ENCODE results near the gene CASKIN1.
"Not testable (repeated sequence)": the region's sequence is repeated elsewhere in the genome, so short reads cannot be mapped to it uniquely, and the experiment has no call there.

The CASKIN1 gene

GRCh38 chr16:2243031-2243528 is 46.7 kb upstream of the CASKIN1 start:
- Histone ChIP-seq H2AFZ (ENCODE audit: low read depth) (no peak overlapping the region), H3K4me3 (IDR thresholded peaks at IDR 0.05; ENCODE audit: insufficient read depth, low read depth, low read length) (no peak overlapping the region), H3K4me2 (no peak overlapping the region), H3K27ac (no peak overlapping the region), H3K36me3 (ENCODE audit: insufficient read depth) (peaks cover 7% of the 10 kb centered on the region; the same call in 1 of the 2 replicates), H3K4me1 (ENCODE audit: low read depth, poor library complexity, severe bottlenecking) (no peaks in the 10 kb centered on the region), H3K9ac (no peak overlapping the region), H3K79me2 (ENCODE audit: insufficient read depth, low read depth) (peaks cover 7% of the 10 kb centered on the region; the same call in 1 of the 2 replicates), H4K20me1 (ENCODE audit: insufficient read depth) (no peaks in the 10 kb centered on the region), H3K27me3 (ENCODE audit: insufficient read depth, low read depth) (no peaks in the 10 kb centered on the region)
- no peak for TF ChIP-seq CTCF (conservative IDR thresholded peaks at IDR 0.05; ENCODE audit: low read depth, low read length)

- peaks cover 3% of the 10 kb centered on the region; the same call in 1 of the 2 replicates for H3K79me2 ChIP-seq (ENCODE audit: insufficient read depth, low read depth)
- H3K4me2 ChIP-seq = no peak overlapping the region
- no peak overlapping the region for H3K4me3 ChIP-seq (IDR thresholded peaks at IDR 0.05; ENCODE audit: insufficient read depth, low read depth, low read length)
- H3K27ac ChIP-seq = no peak overlapping the region
- no peaks in the 10 kb centered on the region for H4K20me1 ChIP-seq (ENCODE audit: insufficient read depth)
- TF ChIP-seq CTCF (conservative IDR thresholded peaks at IDR 0.05; ENCODE audit: low read depth, low read length) = no peak
- H3K9ac ChIP-seq = no peak overlapping the region
- peaks cover 7% of the 10 kb centered on the region; the same call in 1 of the 2 replicates for H3K36me3 ChIP-seq (ENCODE audit: insufficient read depth)
- H2AFZ ChIP-seq (ENCODE audit: low read depth) = no peak overlapping the region
- no peaks in the 10 kb centered on the region for H3K4me1 ChIP-seq (ENCODE audit: low read depth, poor library complexity, severe bottlenecking)
- no peaks in the 10 kb centered on the region for H3K27me3 ChIP-seq (ENCODE audit: insufficient read depth, low read depth)
These were observed 46.2 kb upstream of the CASKIN1 start for GRCh38 chr16:2242598-2242997.

GRCh38 chr16:2240331-2240730 is 43.9 kb upstream of the CASKIN1 start:
- not testable (repeated sequence) for H3K4me3 ChIP-seq (IDR thresholded peaks at IDR 0.05; ENCODE audit: insufficient read depth, low read depth, low read length); H3K27ac ChIP-seq; H3K79me2 ChIP-seq (ENCODE audit: insufficient read depth, low read depth); H3K36me3 ChIP-seq (ENCODE audit: insufficient read depth); H3K4me1 ChIP-seq (ENCODE audit: low read depth, poor library complexity, severe bottlenecking); H4K20me1 ChIP-seq (ENCODE audit: insufficient read depth); H2AFZ ChIP-seq (ENCODE audit: low read depth); H3K9ac ChIP-seq; H3K27me3 ChIP-seq (ENCODE audit: insufficient read depth, low read depth); H3K4me2 ChIP-seq

GRCh38 chr16:2238838-2239675 is 42.7 kb upstream of the CASKIN1 start:
- Histone ChIP-seq H2AFZ (ENCODE audit: low read depth) (no peak overlapping the region), H3K4me1 (ENCODE audit: low read depth, poor library complexity, severe bottlenecking) (no peaks in the 10 kb centered on the region), H3K79me2 (ENCODE audit: insufficient read depth, low read depth) (no peaks in the 10 kb centered on the region), H3K27ac (no peak overlapping the region), H3K4me2 (no peak overlapping the region), H3K4me3 (IDR thresholded peaks at IDR 0.05; ENCODE audit: insufficient read depth, low read depth, low read length) (no peak overlapping the region), H4K20me1 (ENCODE audit: insufficient read depth) (no peaks in the 10 kb centered on the region), H3K36me3 (ENCODE audit: insufficient read depth) (0 out of 2 replicates have a peak, but pooled peaks cover 4% of the 10 kb centered on the region), H3K9ac (no peak overlapping the region), H3K27me3 (ENCODE audit: insufficient read depth, low read depth) (no peaks in the 10 kb centered on the region)
- no peak for TF ChIP-seq CTCF (conservative IDR thresholded peaks at IDR 0.05; ENCODE audit: low read depth, low read length)

Data from KMS-11 (cell line).